Measurements from ENCODE around the gene NDUFS1.
"Not testable (repeated sequence)": the region's sequence is repeated elsewhere in the genome, so short reads cannot be mapped to it uniquely, and the experiment has no call there.

Gene NDUFS1

DNA sequence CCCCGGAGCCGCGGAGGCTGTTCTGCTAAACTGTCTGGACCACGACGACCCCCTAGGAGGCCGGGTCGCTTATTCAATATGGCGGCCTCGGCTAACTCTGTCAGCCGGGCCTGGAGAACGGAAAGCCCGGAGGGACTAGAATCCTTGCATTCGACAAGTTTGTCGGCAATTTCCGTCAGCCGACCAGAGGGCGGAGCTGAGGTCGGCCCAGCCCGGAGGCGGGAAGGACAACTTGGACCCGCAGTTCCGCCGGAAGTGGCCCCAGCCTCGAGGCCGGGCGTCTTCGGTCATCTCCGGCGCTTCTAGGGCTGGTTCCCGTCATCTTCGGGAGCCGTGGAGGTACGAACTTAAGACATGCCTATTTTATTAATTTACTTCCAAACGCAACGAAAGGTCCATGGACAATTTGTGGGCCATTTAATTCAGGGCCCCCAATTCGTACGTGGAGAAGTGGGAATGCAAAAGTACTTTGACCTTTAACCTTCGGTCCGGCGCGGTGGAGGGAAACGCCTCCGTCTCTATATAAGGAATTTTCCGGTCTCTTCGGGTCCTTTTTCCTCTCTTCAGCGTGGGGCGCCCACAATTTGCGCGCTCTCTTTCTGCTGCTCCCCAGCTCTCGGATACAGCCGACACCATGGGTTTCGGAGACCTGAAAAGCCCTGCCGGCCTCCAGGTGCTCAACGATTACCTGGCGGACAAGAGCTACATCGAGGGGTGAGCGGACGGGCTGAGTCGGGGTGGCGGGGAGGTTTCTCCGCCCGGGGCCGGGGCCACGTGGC, at the start of gene NDUFS1, which contains the start of gene EEF1B2:
Gene NDUFS1 (minus strand): TSS at position 99 of the 779 bp plus-strand sequence. CDS start 5,766 bp downstream, outside the sequence.
Gene EEF1B2 (plus strand): TSS at position 550 of the 779 bp plus-strand sequence. CDS start 85 bp downstream, at position 635.
- DNase-seq (ENCODE audit: low read depth): peak; percentile 96

DNA sequence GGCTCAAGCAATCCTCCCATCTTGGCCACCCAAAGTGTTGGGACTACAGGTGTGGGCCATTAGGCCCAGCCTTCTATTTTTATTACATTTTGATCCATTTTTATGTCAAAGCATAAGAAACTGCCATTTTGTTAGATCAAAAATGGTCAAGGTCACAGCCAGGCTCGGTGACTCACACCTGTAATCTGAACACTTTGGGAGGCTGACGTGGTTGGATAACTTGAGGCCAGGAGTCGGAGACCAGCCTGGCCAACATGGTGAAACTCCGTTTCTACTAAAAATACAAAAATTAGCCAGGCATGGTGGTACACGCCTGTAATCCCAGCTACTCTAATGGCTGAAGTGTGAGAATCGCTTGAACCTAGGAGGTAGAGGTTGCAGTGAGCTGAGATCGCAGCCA, 49.7 kb upstream of the NDUFS1 start:
- no peak for DNase-seq (ENCODE audit: low read depth)

DNA sequence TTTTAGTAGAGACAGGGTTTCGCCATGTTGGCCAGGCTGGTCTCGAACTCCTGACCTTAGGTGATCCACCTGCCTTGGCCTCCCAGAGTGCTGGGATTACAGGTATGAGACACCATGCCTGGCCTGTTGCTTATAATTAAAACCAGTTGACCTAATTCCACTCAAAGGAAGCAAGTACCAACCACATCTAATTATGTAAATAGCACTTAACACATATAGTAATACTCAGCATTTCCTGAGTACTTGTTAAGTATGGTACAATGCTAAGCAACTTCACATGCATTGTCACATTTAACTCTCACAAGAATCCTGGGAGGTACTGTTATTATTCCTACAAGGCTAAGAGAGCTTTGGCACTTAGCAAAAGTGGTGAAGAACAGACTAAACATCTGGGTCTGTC, 48.1 kb upstream of the NDUFS1 start:
- not testable (repeated sequence) for DNase-seq (ENCODE audit: low read depth)

DNA sequence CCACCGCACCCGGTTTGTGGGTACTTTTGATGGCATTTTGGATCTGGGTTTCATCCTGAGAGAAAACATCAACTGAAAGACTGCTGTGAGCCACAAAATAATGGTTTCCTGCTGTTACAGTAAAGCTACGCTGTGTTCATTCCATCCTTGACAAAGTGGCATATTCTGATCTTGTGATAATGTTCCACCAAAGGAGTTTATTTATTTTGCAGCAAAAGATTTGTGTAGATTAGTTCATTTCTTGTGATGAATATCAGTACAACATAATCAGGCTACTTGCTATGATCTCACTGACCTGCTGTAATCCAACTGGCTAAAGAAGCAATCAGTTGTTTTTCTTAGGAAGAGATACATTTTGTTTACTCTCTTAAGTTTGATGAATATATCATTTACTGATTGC, 45.5 kb upstream of the NDUFS1 start:
- no peak for DNase-seq (ENCODE audit: low read depth)

DNA sequence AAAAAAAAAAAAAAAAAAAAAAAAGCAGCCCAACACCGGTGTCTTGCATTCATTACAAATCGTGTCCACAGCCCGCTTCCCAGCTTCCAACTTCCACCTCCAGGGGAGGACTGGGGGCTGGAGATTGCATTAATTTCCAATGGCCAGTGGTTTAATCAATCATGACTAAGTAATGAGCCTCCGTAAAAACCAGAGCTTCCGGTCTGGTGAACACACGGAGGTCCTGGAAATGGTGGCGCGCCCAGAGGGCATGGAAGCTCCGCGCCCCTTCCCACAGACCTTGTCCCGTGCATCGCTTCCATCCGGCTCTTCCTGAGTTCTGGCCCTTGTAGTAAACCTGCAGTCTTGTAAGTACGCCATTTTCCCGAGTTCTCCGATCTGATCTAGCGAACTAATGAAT, 44.1 kb upstream of the NDUFS1 start:
- no peak for DNase-seq (ENCODE audit: low read depth)

DNA sequence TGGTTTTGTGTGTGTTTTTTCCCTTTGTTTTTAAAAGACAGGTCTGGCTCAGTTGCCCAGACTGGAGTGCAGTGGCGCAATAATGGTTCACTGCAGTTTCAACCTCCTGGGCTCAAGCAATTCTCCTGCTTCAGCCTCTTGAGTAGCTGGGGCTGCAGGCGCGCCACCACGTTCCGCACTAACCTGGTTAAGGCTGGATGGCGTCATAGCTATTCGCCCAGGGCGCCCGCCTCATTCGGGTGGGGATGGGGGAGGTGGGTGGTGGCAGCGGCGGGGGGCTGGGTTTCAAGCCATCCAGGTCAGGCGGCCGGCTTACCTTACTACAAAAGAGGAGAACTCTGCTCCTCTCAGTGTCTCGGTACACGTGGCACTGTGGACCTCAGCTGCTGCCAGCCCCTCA, 43.2 kb upstream of the NDUFS1 start:
- DNase-seq (ENCODE audit: low read depth): no peak

DNA sequence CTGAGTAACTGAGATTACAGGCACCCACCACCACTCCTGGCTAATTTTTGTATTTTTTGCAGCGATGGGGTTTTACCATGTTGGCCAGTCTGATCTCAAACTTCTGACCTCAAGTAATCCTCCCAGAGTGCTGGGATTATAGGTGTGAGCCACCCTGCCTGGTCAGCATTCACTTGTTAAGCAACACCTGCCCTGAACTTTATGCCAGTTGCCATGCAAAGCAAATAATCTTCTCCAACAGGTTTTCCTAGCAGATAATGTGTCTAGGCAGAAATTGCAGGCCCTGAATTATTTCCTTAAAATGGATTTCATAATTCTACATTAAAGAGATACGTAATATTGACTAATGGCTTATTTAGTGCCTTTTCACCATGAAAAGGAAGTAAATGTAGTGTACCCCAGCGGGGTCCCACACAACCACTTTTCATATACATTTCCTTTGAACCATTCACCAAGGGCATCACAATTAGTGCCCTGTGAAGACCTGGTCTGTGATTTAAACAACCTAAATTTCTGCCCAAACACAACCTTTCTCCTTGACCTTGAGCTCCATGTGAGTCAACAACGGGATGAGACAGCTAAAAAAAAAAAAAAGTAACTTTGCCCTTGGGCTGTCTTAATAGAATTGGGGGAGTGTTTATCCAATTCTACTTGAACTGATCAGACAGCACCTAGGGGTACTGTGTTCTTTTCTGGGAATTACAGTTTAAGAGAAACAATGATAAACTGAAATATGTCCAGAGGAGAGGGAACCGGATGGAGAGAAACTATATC, 42.0 kb upstream of the NDUFS1 start:
- no peak for DNase-seq (ENCODE audit: low read depth)

DNA sequence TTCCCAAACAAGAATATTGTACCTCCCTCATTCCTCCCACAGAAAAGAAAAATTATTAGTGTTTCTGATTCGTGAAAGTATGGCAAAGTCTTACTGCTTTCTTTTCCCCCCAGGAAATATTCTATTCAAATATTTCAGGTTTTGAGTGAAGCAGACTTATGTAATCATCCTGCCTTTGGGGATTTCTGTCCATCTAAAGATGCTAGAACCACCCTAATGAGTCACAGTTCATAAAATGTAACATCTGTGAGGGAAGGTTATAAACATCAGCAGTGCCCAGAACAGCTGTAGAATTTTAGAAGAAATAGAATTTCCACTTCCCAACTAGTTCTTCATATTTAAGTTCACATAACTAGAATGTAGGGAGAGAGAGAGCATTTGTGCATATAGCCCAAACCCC, 39.4 kb upstream of the NDUFS1 start:
- DNase-seq (ENCODE audit: low read depth): peak; percentile 29

DNA sequence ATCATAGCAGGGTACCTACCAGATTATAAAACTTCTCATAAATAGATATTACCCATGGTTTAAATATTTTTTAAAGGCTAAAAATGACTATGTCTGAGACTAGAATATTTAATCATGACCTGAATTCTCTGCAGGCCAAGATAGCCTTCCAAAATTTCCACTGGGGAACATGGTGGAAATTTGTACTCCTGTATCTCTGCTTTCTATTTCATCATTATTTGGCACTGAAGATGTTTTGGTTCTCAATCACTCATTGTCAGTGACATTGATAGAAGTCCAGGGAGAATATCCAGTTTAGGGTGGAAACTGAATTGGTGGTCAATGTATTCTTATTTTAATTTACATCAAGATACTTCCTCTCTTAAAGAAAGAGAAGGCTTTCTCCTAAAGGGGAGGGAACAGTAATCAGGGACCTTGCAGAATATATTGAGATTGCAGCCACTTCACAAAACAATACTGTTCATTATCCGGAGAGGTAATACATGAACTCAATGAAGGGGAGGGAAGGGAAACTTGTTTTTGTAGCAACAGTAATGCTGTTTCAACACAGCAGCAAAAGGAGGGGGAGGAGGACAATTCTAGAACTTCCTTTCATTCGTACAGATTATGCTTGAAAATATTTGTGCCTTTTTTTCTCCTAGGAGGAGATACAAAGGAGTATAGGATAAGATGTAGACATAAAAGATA, 34.6 kb upstream of the NDUFS1 start:
- DNase-seq (ENCODE audit: low read depth): no peak

DNA sequence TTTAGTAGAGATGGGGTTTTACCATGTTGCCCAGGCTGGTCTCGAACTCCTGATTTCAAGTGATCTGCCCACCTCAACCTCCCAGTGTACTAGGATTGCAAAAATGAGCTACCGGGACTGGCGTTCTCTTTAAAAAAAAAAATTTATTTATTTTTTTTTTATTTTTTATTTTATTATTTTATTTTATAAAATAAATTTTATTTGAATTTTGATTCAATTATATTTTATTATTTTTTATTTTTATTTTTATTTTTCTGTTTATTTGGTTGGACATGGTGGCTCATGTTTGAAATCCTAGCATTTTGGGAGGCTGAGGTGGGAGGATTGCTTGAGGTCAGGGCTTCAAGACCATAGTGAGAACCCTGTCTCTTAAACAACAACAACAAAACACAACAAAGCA, 32.9 kb upstream of the NDUFS1 start:
- DNase-seq (ENCODE audit: low read depth): no peak

DNA sequence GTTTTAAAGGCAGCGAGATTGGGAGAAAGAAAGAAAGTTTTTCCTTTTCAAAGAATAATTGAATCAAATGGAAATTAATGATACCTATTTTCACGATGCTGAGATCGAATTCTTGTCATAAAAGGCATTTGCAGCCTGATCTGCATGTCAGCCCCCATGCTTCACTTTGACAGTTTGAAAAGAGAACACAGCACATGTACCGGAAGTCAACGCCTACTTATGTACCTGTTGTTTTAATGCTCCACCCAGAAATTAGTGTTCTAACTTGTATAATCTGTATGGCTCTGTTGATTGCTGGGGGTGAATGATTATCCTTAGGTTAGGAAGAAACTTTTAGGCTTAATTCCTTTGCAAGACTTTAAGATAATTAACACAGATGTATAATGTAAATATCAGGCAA, 31.4 kb upstream of the NDUFS1 start:
- no peak for DNase-seq (ENCODE audit: low read depth)

DNA sequence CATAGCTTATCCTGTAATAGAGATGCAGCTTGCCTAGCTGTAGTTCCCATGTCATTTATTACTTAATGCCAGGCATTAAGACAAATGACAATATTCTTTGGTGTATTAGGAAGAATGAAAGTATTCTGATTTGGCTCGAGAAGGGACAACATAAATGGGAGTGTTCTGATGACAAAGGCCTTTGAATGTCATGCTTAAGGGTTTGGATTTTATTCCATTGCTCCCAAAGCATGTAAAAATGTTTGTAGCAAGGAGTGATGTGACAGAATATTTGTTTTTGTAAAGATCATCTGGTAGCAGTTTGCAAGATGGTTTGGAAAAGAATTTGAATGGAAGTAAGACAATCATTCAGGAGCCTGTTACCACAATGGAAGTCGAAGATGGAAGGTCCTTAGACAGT, 30.9 kb upstream of the NDUFS1 start:
- DNase-seq (ENCODE audit: low read depth): no peak

DNA sequence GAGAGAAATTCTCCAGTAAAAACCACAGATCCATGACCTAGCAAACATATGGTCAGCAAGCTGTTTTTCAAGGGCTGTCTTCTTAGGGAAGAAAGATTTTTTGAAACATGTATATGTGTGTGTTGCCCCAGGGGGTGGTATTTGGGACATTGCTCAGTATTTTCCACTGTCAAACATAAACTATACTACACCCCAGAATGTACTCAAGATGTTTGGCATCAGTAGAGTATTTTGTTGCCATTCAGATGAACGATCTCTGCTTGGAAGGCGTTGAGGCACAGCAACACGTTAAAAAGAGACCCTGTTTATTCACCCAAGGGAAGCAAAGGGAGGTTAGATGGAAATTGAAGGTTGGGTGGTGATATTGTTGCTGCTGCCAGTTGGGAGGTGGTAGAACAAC, 30.4 kb upstream of the NDUFS1 start:
- DNase-seq (ENCODE audit: low read depth): no peak

DNA sequence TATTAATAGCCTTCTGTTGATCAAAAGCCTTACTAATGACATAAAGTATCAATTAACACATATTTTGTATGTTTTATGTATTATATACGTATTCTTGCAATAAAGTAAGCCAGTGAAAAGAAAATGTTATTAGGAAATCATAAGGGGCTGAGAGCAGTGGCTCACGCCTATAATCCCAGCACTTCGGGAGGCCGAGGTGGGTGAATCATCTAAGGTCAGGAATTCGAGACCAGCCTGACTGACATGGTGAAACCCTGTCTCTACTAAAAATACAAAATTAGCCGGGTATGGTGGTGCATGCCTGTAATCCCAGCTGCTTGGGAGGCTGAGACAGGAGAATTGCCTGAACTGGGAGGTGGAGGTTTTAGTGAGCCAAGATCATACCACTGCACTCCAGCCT, 22.3 kb upstream of the NDUFS1 start:
- DNase-seq (ENCODE audit: low read depth): not testable (repeated sequence)

DNA sequence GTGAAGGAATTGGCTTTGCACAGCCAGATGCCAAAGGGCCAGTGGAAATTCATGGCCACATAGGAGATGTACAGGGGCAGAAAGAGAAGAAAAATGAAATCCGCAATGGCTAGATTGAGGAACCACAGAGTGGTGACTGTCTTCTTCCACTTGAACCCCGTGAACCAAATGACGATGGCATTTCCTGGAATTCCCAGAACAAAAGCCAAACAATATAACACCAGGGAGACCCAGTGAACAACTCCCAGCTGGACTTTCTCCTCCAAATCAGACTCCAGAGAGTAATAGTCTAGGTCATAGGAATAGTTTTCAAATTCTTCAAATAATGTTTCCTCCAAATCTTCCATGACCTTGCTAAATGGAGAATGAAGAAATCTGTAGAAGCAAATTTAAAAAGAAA, 17.7 kb upstream of the NDUFS1 start:
- no peak for DNase-seq (ENCODE audit: low read depth)

DNA sequence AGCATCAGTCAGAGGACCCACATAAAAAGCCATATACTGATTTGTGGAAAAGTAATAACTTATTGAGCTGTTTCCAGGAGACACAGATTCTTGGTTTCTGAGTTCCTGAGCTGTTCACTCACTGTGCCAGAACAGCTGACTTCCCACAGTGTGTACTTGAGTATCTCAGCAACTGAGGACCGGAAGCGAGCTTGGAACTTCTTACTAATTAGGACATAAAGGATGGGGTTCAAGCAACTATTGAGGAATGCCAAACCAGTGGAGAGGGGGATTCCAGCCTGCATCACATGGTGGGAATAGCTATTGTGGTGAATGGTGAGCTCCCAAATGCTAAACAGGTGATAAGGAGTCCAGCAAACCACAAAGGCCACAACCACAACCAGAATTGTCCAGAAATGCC, 16.9 kb upstream of the NDUFS1 start:
- no peak for DNase-seq (ENCODE audit: low read depth)

DNA sequence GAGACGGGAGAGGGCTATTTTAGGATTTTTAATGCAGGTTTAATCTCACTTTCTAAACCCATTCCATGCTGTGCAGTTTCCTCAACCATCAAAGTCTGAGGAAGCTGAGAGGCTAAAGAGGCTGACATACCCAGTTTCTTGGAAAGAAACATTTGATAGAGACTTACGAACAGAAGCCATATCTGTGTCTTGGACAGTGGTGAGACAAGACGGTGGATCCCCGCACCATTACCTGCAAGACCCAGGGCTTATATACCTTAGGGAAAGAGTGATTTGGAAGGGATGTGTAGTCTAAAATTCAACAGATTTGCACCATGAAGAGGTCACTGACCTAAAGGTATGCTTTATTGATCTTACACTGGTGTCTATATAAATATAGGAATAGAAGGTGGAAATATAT, 13.9 kb upstream of the NDUFS1 start:
- DNase-seq (ENCODE audit: low read depth): no peak

DNA sequence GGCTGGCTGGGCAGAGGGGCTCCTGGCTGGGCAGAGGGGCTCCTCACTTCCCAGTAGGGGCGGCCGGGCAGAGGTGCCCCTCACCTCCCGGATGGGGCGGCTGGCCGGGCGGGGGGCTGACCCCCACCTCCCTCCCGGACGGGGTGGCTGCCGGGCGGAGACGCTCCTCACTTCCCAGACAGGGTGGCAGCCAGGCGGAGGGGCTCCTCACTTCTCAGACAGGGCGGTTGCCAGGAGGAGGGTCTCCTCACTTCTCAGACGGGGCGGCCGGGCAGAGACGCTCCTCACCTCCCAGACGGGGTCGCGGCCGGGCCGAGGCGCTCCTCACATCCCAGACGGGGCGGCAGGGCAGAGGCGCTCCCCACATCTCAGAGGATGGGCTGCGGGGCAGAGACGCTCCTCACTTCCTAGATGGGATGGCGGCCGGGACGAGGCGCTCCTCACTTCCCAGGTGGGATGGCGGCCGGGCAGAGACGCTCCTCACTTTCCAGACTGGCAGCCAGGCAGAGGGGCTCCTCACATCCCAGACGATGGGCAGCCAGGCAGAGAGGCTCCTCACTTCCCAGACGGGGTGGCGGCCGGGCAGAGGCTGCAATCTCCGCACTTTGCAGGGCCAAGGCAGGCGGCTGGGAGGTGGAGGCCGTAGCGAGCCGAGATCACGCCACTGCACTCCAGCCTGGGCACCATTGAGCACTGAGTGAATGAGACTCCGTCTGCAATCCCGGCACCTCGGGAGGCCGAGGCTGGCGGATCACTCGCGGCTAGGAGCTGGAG, 12.6 kb upstream of the NDUFS1 start:
- DNase-seq (ENCODE audit: low read depth): not testable (repeated sequence)

DNA sequence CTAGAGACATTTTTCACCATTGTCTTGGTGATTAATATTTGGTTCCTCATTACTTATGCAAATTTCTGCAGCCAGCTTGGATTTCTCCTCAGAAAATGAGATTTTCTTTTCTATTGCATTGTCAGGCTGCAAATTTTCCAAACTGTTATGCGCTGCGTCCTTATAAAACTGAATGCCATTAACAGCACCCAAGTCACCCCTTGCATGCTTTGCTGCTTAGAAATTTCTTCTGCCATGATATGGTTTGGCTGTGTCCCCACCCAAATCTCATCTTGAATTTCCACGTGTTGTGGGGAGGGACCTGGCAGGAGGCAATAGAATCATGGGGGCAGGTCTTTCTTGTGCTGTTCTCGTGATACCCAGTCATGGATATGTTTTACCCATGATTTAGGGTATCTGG, 9.0 kb upstream of the NDUFS1 start:
- DNase-seq (ENCODE audit: low read depth): not testable (repeated sequence)

DNA sequence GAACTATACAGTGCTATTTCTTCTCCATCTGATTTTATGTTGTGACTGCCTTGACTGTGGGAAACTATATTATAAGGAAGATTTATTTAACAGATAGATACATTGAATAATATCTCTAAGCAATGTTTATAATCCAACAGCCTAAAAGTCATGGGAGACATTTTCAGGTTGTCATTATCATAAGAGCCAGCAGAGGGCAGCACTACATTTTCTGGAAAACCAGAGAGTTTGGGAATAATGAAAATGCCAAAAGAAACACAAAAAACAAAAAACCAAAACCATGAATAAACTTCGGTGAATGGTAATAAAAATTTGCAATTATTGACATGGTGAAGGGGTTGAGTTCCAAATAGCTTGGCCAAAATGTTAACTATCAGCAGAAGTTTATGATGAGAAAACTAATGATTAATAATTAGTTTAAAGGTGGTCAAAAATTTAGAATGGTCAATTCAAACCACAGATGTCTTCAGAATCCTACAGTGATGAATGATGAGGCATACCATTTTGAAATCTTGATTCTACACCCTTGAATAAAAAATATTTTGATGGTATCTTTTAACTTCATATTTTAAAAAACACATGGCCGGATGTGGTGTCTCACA, 5.1 kb upstream of the NDUFS1 start:
- DNase-seq (ENCODE audit: low read depth): peak; percentile 17

DNA sequence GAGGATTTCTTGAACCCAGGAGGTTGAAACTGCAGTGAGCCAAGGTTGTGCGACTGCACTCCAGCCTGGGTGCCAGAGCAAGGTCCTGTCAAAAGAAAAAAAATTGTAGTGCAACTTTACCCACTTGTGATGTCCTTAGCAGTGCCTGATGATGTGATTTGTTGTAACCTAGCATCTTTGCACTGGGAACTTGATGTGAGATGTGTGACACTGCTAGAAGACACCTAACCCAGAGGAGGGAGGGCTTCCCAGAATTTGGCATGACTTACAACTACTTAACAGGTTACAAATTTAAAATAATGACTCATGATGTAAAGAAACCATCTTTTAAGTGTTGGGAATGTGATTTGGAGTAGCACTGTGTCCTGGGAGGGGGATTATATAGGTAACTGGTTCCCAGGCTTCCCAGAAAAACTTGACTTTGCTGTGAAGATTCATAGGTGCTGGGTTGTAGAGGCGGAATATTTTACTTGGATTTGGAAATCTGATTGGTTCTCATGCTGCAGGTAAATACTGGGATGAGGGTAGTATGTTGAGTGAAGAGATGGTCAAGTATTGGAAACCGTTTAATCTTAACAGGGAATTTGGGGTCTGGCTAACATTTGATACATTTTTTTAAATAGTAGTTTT, 4.1 kb upstream of the NDUFS1 start:
- no peak for DNase-seq (ENCODE audit: low read depth)

Measured in GM04504 (cell line).